Muscle layer of colon (tissue), 2 donors: ENCODE results near the gene DRC1.
"Not testable (repeated sequence)": the region's sequence is repeated elsewhere in the genome, so short reads cannot be mapped to it uniquely, and the experiment has no call there.

ENCODE experiments used
- H3K27ac ChIP-seq: one replicate; pipeline ENCODE4 v1.7.0; 2013; ENCODE audit warnings: low read depth, mild to moderate bottlenecking, low read length, moderate library complexity
- H3K27me3 ChIP-seq, 2 donors: one replicate each; pipeline ENCODE4 v1.7.0; 2013; ENCODE audit warnings: low read length in 2 of 2, mild to moderate bottlenecking in 2 of 2; ENCODE audit not compliant: insufficient read depth in 2 of 2, control insufficient read depth in 1 of 2
- H3K36me3 ChIP-seq: one replicate; pipeline ENCODE4 v1.7.0; 2013; ENCODE audit warnings: mild to moderate bottlenecking, low read length; ENCODE audit not compliant: insufficient read depth
- H3K4me1 ChIP-seq: one replicate; pipeline ENCODE4 v1.7.0; 2013; ENCODE audit warnings: mild to moderate bottlenecking, low read length; ENCODE audit not compliant: insufficient read depth
- H3K4me3 ChIP-seq, 2 donors: one replicate each; pipeline ENCODE4 v1.7.0; 2013; ENCODE audit warnings: low read length in 2 of 2, low read depth in 1 of 2, mild to moderate bottlenecking in 1 of 2, moderate library complexity in 1 of 2
- H3K9ac ChIP-seq: one replicate; pipeline ENCODE4 v1.7.0; 2013; ENCODE audit warnings: low read length
- H3K9me3 ChIP-seq: one replicate; pipeline ENCODE4 v1.7.0; 2013; ENCODE audit warnings: mild to moderate bottlenecking, low read length
- donor health status: abdominal sarcoma.
- donor health status: Adenocarcinoma of cecum.

The DRC1 gene

GRCh38 chr2:26401739-26402541 is at the start of gene DRC1:
Gene DRC1, plus strand, starts transcription at chr2:26401920. Its CDS starts 70 bp downstream, at chr2:26401990.
- peaks cover 0 to 4% of the 10 kb centered on the region in 2 donors for H3K27me3 ChIP-seq
- H3K9me3 ChIP-seq: no peaks in the 10 kb centered on the region
- H3K36me3 ChIP-seq: no peaks in the 10 kb centered on the region
- no peaks in the 10 kb centered on the region for H3K4me1 ChIP-seq
- H3K9ac ChIP-seq: no peak within 1 kb of the TSS
- no peak within 1 kb of the TSS for H3K27ac ChIP-seq
- H3K4me3 ChIP-seq: peak within 1 kb of the TSS in 1 of 2 donors; percentile 20

- H3K4me3 ChIP-seq: no peak overlapping the region
- H3K27me3 ChIP-seq: no peaks in the 10 kb centered on the region
- no peaks in the 10 kb centered on the region for H3K4me1 ChIP-seq
- no peak overlapping the region for H3K27ac ChIP-seq
- H3K9me3 ChIP-seq: no peaks in the 10 kb centered on the region
- H3K36me3 ChIP-seq: no peaks in the 10 kb centered on the region
- H3K9ac ChIP-seq: no peak overlapping the region
Observed at GRCh38 chr2:26352892-26353291, 48.8 kb upstream of the DRC1 start.

DNA sequence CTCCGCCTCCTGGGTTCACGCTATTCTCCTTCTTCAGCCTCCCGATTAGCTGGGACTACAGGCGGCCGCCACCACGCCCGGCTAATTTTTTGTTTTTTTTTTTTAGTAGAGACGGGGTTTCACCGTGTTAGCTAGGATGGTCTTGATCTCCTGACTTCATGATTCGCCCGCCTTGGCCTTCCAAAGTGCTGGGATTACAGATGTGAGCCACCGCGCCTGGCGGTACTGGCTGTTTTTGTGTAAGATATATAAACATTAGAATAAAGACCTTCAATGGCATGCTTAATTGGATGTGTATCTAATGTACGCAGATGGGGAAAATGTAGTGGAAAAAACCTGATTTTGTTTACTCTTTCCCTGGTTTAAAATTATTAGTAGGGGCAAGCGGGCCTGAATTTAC is 47.3 kb upstream of the DRC1 start:
- not testable (repeated sequence) for H3K4me1 ChIP-seq, H3K4me3 ChIP-seq, H3K27ac ChIP-seq, H3K9me3 ChIP-seq, H3K9ac ChIP-seq, H3K36me3 ChIP-seq, H3K27me3 ChIP-seq

- H3K27ac ChIP-seq: no peak overlapping the region
- H3K27me3 ChIP-seq: no peaks in the 10 kb centered on the region
- H3K9ac ChIP-seq: no peak overlapping the region
- no peaks in the 10 kb centered on the region for H3K9me3 ChIP-seq
- no peaks in the 10 kb centered on the region for H3K36me3 ChIP-seq
- no peaks in the 10 kb centered on the region for H3K4me1 ChIP-seq
- no peak overlapping the region for H3K4me3 ChIP-seq
Observed at GRCh38 chr2:26355038-26355995, 46.4 kb upstream of the DRC1 start.

DNA sequence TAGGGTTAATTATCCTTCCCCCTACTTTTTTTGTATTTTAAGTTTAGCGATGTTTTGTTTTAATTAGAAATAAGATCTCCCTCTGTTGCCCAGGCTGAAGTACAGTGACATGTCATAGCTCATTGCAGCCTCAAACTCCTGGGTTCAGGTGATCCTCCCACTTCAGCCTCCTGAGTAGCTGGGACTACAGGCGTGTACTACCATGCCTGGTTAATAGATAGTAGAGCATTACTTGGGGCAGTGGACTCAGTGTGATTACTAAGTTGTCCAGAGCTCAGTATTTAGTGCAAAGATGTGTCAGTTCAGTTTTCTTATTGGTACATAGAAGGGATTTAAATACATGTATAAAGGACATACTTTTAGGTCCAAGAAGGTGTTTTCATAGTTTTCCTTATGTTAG is 45.6 kb upstream of the DRC1 start:
- H3K4me1 ChIP-seq: no peaks in the 10 kb centered on the region
- H3K27me3 ChIP-seq: no peaks in the 10 kb centered on the region
- no peaks in the 10 kb centered on the region for H3K9me3 ChIP-seq
- H3K27ac ChIP-seq: no peak overlapping the region
- H3K4me3 ChIP-seq: no peak overlapping the region
- no peak overlapping the region for H3K9ac ChIP-seq
- no peaks in the 10 kb centered on the region for H3K36me3 ChIP-seq

DNA sequence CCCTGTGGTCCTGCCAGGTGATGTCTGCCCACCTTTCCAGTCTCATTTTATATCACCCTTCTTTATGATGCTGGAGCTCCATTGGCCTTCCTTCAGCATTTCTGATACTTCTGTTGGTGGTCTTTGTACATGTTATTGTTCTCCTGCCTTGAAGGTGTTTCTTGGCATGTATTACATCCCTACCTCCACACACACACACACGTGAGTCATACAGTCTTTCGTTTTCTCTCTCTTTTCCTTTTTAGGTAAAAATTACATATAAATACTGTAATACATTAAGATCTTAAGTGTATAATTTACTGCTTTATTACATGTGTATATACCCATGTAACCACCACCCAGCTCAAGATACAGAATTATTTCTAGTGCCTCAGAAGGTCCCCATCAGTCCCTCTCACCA is 44.9 kb upstream of the DRC1 start:
- Histone ChIP-seq H3K4me1 (no peaks in the 10 kb centered on the region), H3K9ac (no peak overlapping the region)

GRCh38 chr2:26359886-26360473 is 41.7 kb upstream of the DRC1 start:
- Histone ChIP-seq H3K27me3 (no peaks in the 10 kb centered on the region), H3K27ac (no peak overlapping the region), H3K4me3 (no peak overlapping the region), H3K9ac (no peak overlapping the region), H3K36me3 (no peaks in the 10 kb centered on the region), H3K9me3 (no peaks in the 10 kb centered on the region), H3K4me1 (no peaks in the 10 kb centered on the region)

More for the DNA sequence above, 44.9 kb upstream of the DRC1 start:
- no peaks in the 10 kb centered on the region for H3K9me3 ChIP-seq
- no peak overlapping the region for H3K27ac ChIP-seq
- no peaks in the 10 kb centered on the region for H3K27me3 ChIP-seq
- H3K4me3 ChIP-seq: no peak overlapping the region
- no peaks in the 10 kb centered on the region for H3K36me3 ChIP-seq

DNA sequence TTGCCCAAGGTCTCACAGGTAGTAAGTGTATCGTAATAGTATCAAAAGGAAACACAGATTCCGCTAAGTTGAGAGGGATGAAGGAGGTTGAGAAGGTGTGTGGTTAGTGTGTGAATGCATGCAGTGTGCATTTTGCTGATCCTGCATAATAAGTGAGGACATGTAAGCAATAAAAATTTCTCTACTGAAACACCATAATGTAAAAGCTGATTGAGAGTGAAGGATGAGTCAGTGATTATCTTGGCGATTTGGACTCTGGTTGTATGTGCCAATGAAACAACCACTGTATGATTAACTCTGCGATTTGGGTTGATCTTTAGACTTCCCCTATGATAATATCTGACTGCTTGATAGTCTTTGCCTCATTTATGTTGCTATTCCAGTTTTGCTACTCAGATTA is 38.4 kb upstream of the DRC1 start:
- Histone ChIP-seq H3K27ac (no peak overlapping the region), H3K27me3 (no peaks in the 10 kb centered on the region), H3K36me3 (no peaks in the 10 kb centered on the region)

GRCh38 chr2:26363958-26364357 is 37.8 kb upstream of the DRC1 start:
- Histone ChIP-seq H3K4me1 (no peaks in the 10 kb centered on the region), H3K4me3 (no peak overlapping the region), H3K36me3 (no peaks in the 10 kb centered on the region), H3K9me3 (no peaks in the 10 kb centered on the region), H3K27me3 (no peaks in the 10 kb centered on the region), H3K27ac (no peak overlapping the region), H3K9ac (no peak overlapping the region)

More for the DNA sequence above, 38.4 kb upstream of the DRC1 start:
- no peaks in the 10 kb centered on the region for H3K4me1 ChIP-seq
- H3K4me3 ChIP-seq: no peak overlapping the region
- no peaks in the 10 kb centered on the region for H3K9me3 ChIP-seq
- H3K9ac ChIP-seq: no peak overlapping the region

- H3K4me3 ChIP-seq: no peak overlapping the region
- H3K9me3 ChIP-seq: no peaks in the 10 kb centered on the region
- H3K9ac ChIP-seq: no peak overlapping the region
- H3K27me3 ChIP-seq: no peaks in the 10 kb centered on the region
- peaks cover 4% of the 10 kb centered on the region for H3K36me3 ChIP-seq
- H3K4me1 ChIP-seq: no peaks in the 10 kb centered on the region
- no peak overlapping the region for H3K27ac ChIP-seq
Observed at GRCh38 chr2:26364669-26365068, 37.1 kb upstream of the DRC1 start.

- Histone ChIP-seq H3K27ac (no peak overlapping the region), H3K4me1 (no peaks in the 10 kb centered on the region), H3K9me3 (no peaks in the 10 kb centered on the region), H3K36me3 (peaks cover 5% of the 10 kb centered on the region), H3K9ac (no peak overlapping the region), H3K4me3 (no peak overlapping the region), H3K27me3 (no peaks in the 10 kb centered on the region)
Observed at GRCh38 chr2:26366957-26367356, 34.8 kb upstream of the DRC1 start.
